ENCODE results near the gene ZNF346.
A peak's percentile ranks its signal among the peaks of the same experiment; 100 is the strongest.

Gene ZNF346

DNA sequence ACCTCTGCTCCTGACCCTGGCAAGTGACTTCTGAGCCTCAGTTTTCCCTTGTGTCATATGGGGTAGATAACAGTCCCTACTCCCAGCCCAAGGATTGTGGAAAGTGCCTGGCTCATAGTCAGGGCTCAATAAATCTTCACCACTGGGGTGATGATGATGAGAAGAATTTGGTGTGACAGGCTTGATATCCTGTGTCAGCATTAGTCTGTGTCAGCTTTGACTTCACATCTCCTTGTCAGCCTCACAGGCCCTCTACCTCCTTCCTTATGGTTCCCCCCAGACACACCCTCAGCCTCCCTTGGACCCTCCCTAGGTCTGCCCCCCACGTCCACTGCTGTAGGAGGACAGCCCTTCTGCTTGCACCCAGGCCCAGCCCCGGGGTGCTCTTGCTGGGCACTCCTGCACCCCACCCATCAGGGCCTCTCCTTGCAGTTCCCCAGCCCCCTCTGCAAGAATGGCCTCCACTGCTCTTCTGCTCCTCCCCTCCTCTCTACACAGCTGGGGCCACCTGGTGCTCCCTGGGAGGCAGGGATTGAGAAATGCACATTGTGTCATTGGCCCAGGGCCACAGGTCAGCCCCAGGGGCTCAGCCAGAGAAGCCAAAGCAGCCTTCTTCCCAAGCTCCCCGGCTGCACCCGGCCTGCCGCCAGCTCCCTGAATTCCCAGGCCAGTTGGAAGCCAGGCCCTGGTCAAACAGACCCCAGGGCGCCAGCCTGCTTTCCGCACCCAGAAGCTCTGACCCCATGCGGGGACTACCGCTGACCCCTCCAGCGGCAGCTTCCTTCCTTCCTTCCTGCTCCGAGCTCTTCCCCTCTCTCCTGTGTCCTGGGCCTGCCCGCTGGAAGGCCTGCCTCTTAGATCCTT is 72.0 kb downstream of the ZNF346 start:
- DNase-seq (ENCODE audit: low read depth), result no peak

GRCh38 chr5:177095088-177095669 is 72.7 kb downstream of the ZNF346 start:
- DNase-seq (ENCODE audit: low read depth), result no peak

- DNase-seq (ENCODE audit: low read depth), result no peak
These were observed 73.9 kb downstream of the ZNF346 start for GRCh38 chr5:177096162-177097015.

DNA sequence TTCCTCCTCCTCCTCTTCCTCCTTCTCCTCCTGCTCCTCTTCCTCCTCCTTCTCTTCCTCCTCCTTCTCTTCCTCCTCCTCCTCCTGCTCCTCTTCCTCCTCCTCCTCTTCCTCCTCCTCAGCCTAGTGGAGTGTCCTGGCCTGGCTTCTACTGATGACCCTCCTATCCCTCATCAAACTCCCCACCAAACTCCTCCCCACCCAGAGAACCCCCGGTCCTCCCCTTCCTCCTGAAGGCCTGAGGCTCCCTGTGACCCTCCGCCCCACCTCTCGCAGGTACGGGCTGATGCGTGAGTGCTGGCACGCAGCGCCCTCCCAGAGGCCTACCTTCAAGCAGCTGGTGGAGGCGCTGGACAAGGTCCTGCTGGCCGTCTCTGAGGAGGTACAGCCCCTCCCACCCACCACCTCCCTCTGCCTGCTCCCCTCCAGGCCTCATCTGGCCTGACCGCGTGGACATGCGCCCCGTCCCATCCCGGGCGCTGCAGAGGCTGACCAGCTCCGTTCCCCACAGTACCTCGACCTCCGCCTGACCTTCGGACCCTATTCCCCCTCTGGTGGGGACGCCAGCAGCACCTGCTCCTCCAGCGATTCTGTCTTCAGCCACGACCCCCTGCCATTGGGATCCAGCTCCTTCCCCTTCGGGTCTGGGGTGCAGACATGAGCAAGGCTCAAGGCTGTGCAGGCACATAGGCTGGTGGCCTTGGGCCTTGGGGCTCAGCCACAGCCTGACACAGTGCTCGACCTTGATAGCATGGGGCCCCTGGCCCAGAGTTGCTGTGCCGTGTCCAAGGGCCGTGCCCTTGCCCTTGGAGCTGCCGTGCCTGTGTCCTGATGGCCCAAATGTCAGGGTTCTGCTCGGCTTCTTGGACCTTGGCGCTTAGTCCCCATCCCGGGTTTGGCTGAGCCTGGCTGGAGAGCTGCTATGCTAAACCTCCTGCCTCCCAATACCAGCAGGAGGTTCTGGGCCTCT is 74.8 kb downstream of the ZNF346 start:
- no peak for DNase-seq (ENCODE audit: low read depth)

- DNase-seq (ENCODE audit: low read depth), result no peak
These were observed 75.6 kb downstream of the ZNF346 start for GRCh38 chr5:177098120-177098469.

- DNase-seq (ENCODE audit: low read depth), result no peak
These were observed 76.1 kb downstream of the ZNF346 start for GRCh38 chr5:177098470-177099141.

- DNase-seq (ENCODE audit: low read depth), result no peak
These were observed 77.1 kb downstream of the ZNF346 start for GRCh38 chr5:177099422-177100093.

GRCh38 chr5:177100714-177101121 is 78.2 kb downstream of the ZNF346 start:
- no peak for DNase-seq (ENCODE audit: low read depth)

DNA sequence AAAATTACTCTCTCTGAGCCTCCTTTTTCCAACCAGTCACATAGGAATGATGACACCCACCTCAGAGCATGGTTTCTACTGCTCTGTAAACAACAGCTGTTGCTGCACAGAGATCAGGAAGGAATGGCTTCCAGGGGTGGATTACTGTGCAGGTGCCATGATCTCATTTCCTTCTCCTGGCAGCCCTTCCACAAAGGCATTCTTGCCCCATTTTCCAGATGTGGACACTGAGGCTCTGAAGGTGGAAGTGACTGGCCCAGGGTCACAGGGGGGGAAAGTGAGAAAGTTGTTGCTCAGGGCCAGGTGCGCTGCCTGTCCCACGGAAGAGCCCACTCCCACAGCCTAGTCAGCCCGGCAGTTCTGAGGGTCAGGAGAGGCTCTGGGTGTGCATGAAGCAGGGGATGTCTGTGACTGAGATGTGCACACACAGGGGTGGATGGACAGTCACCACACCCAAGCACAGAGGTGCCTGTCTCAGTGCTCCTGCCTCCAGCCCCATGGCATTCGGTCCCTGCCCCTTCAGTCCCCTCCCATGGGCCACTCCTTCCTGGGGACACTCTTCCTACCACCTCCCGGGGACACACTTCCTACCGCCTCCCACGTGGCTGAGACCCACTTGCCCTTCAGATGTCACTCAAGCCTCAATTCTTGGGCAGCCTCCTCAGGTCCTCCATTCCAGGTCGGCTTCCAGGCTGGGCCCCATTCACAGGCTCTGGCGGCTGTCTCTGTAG is 81.2 kb downstream of the ZNF346 start:
- no peak for DNase-seq (ENCODE audit: low read depth)

DNA sequence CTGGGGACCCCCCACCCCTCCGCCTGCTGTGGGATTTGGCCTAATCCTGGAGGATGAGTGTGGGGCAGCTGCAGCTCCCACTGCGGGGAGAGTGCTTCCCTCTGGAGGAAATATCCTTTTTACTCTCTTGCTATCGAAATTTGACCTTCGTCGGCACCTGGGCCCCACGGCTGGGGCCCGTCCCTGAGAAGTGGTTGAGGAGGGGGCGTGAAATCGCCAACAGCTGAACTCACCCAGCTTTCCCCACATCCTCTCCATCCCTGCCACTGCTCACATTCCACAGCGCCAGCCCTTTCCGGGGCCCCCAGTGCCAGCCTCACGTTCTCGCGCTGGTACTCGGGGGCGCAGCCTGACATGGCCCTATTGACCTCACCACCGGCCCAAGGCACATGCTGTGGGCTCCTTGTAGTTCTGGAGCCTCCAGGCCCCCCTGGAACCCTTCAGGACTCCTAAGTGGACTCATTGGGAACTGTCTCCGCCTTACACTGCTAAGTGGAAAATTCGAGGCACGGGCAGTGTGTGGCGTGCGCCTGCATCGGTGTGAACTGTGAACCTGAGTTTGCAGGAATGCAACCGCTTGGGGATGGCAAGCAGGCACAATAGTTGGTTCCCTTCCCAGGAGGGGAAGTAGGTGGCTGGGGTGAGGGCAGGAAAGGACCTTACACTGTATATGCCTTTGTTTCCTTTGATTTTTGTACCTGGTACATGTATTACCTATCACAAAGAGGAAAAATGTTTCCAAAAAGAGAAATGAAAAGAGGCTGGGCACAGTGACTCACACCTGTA is 83.4 kb downstream of the ZNF346 start:
- no peak for DNase-seq (ENCODE audit: low read depth)

- DNase-seq (ENCODE audit: low read depth), result no peak
These were observed 84.7 kb downstream of the ZNF346 start for GRCh38 chr5:177107159-177107558.

DNA sequence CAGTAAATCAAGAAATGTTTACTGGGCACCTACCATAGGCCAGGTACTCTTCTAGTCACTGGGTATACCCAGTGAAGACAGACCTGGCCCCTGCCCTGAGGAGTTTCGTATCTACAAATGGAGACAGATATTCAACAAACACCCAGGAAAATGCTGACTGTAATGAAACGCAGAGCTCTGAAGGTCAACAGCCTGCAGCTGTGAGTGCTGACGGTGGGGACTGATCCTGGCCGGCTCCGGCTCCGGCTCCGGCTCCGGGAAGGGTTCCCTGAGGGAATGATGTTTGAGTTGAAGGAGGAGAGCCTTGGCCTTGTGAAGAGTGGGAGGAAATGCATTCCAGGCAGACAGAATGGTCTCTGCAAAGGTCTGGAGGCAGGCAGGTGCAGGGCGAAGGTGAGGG is 87.3 kb downstream of the ZNF346 start:
- DNase-seq (ENCODE audit: low read depth), result no peak

- DNase-seq (ENCODE audit: low read depth), result peak; percentile 45
These were observed 89.4 kb downstream of the ZNF346 start for GRCh38 chr5:177111720-177112394.

GRCh38 chr5:177112589-177113220 is 90.2 kb downstream of the ZNF346 start:
- DNase-seq (ENCODE audit: low read depth), result no peak

- DNase-seq (ENCODE audit: low read depth), result peak; percentile 63
These were observed 91.3 kb downstream of the ZNF346 start for GRCh38 chr5:177113566-177114424.

DNA sequence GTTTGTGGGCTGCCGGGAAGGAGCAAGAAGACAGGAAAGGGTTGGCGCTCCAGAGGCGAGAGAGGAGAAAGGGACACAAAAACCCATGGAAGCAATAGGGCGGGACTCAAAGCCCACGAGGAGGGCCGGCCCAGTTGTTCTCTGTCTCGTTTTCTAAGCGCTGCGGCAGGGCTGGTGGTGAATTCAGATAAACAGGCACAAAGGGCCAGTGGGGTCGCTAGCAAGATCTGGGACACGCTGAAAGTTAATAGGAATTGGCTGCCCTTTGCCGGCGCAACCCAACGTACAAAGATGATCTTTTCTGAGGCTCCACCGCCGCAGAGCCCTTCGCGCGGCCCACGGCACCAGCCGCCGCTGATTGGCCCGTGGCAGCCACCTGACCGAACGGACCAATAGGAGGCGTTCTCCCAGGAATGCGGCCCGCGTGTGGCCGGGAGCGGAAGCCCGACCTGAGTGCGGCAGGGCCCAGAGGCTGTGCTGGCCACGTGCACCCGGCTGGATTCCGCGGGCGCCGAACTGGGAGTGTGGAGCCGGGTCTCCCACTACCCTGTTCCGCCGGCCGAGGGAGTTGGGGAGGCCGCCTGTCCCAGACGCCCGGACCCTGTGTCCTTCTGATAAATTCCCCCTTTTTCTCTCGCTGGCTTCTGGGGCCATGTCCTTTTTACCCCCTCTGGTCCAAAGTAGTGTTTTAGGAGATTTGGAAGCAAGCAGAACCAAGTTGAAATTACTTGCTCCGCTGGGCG is 94.3 kb downstream of the ZNF346 start:
- DNase-seq (ENCODE audit: low read depth), result peak; percentile 63

Data from stimulated activated CD8-positive, alpha-beta memory T cell treated with anti-CD3 and anti-CD28 coated beads, Interleukin-7, amount 100 ng/mL, for 24 hours (primary cell).